HG02840 (cell line): ENCODE measurements around the gene KIF18B.

Experiments used
- ATAC-seq: cut with Tn5 transposase; IDR thresholded peaks from one replicate; pipeline ENCODE4 v1.9.1; 2021; ENCODE audit warnings: mild to moderate bottlenecking, moderate library complexity, moderate number of reproducible peaks; ENCODE audit not compliant: unreplicated experiment, low FRiP score

The KIF18B gene

GRCh38 chr17:44884941-44885340 is 62.6 kb downstream of the KIF18B start:
- no peak for ATAC-seq

DNA sequence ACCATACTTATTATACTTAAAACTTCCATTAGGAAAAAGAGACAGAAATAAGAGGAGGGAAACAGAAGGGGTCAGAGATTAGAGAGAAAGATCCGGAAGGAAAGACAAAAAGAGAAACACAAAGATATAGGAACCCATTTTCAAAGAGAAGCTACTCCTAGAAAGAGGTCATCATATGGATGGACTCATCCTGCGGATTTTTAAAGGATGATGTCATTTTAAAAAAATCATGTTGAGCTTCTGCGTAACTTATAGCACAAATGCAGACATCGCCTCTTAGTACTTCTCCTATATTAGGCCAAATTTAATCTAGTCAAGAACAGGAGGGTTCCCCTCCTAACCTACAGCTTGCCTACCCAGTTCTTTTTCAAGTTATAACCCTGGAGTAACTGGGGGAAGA is 66.4 kb downstream of the KIF18B start:
- no peak for ATAC-seq

DNA sequence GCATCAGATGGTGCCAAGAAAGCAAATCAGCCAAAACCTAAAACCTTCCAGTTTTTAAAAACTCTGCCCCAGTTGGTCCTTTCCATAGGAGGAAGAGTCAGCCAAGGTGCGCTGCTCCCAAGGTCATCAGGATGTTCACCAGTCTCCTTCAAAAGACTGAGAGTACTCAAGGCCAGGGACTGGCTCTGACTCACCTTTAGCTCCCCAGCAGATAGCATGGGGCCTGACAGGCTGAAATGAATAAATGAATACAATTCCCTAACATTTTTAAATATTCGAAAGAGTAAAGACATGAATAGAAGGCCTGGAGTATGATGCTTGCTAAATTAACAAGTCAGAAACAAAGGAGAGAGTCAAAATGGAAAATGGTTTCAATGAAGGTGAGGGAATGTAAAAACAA is 67.5 kb downstream of the KIF18B start:
- no peak for ATAC-seq

DNA sequence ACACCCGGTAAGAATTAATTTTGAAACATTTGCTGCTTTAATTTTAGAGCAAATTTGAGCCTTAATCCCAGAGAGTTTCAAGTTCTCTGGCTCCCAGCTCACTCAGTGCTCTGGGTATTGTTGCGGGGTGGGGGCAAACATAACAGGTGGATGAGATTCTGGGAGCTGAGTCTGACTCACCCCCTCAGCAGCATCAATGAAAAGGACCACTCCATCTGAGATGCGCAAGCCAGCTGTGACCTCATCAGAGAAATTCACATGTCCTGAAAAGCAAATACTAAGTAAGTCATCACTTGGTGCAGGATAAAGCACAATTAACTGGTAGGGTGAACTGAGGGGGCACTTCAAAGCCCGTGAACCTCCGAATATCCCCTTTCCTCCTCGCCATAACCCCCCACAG is 68.2 kb downstream of the KIF18B start:
- ATAC-seq, result no peak

GRCh38 chr17:44878627-44879221 is 68.8 kb downstream of the KIF18B start:
- no peak for ATAC-seq

DNA sequence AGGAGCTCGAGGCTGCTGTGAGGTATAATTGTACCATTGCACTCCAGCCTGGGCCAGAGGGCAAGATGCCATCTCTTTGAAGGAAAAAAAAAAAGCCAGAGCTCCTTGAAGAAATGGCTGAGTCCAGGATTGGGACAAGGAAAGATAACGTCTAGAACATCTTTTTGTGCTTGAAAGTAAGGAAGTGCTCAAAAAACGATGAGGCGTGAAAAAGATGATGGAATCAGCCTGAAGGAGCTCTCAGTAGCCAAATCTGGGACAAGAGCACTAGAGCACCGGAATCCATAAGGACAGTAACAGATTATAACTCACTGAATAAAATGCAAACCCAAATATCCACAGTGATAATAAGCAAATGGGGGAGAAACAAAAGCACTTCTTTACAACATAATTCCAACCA is 70.5 kb downstream of the KIF18B start:
- no peak for ATAC-seq

DNA sequence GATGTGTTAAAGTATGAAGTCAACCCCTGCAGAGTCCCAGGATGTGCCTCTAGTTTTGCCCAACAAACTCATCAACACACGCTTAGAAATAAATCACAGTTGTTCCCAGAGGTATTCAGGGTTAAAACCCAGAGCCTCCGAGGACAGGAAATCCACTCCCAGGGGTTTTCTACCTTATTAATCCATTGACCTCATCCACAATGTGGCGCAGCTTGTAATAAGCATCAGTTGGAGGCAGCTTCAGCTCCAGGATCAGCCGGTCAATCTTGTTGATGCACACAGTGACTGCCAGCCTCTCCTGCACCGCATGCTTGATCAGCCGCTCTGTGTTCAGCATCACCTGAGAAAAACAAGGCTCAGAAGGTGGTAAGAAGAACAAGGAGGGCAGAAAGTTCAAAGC is 71.8 kb downstream of the KIF18B start:
- no peak for ATAC-seq
